MCF 10A (cell line): ENCODE measurements around the gene ARHGAP31. TPM values are rescaled to one million over a fixed set of nuclear protein-coding genes. Genes with fewer than 3 reads are reported as not detected.

Experiments used
- BruUV-seq: library from RNA; stranded (reverse); fragments of 400-500 nt; replicated peaks from 2 replicates; lab custom pipeline; 2021; lab: Mats Ljungman, UMichigan
- CTCF ChIA-PET: fragments of 300-600 bp; sonication (Branson Sonifier 250); formaldehyde crosslinking; extraction: SDS; loops from one replicate; lab custom pipeline; 2021; ENCODE audit warnings: antibody characterized with exemption, inconsistent platforms; lab: Yijun Ruan, JAX
- POLR2A ChIA-PET: fragments of 300-600, 350-650 bp; sonication (Branson Sonifier 250); formaldehyde crosslinking; extraction: SDS; loops from one replicate; lab custom pipeline; 2020; ENCODE audit warnings: antibody characterized with exemption, inconsistent platforms; lab: Yijun Ruan, JAX
- DNase-seq: peaks from one replicate; pipeline ENCODE4 v3.0.0-alpha.2; 2018; ENCODE audit not compliant: unreplicated experiment
- H3K27ac Mint-ChIP-seq: one replicate; pipeline ENCODE4 v1.8.0; 2022; ENCODE audit warnings: mild to moderate bottlenecking, low read depth, mixed read lengths; ENCODE audit not compliant: unreplicated experiment
- H3K27me3 Mint-ChIP-seq: one replicate; pipeline ENCODE4 v1.8.0; 2022; ENCODE audit warnings: mixed read lengths; ENCODE audit not compliant: insufficient read depth, unreplicated experiment
- H3K36me3 Mint-ChIP-seq: one replicate; pipeline ENCODE4 v1.8.0; 2022; ENCODE audit warnings: mild to moderate bottlenecking, moderate library complexity, mixed read lengths; ENCODE audit not compliant: insufficient read depth, unreplicated experiment
- H3K4me1 Mint-ChIP-seq: one replicate; pipeline ENCODE4 v1.8.0; 2022; ENCODE audit warnings: mixed read lengths; ENCODE audit not compliant: insufficient read depth, unreplicated experiment
- H3K4me3 Mint-ChIP-seq: one replicate; pipeline ENCODE4 v1.8.0; 2022; ENCODE audit warnings: mild to moderate bottlenecking, moderate library complexity, mixed read lengths; ENCODE audit not compliant: unreplicated experiment
- H3K9me3 Mint-ChIP-seq: one replicate; pipeline ENCODE4 v1.8.0; 2022; ENCODE audit warnings: mixed read lengths; ENCODE audit not compliant: unreplicated experiment
- intact Hi-C: fragments of 100-400 bp; cut with micrococcal nuclease; formaldehyde crosslinking; loops from 2 replicates; pipeline ENCODE4 v1.14.1; 2022
- total RNA-seq: library from RNA; stranded (reverse); gene quantifications from 2 replicates; pipeline ENCODE4 v1.2.3, GENCODE V29; 2022
- TF ChIP-seq, protein P1 (sequence below): fragments of 200-600 bp; IDR thresholded peaks from one replicate; pipeline ENCODE4 v1.8.0; 2022; ENCODE audit warnings: antibody characterized with exemption, mild to moderate bottlenecking; ENCODE audit not compliant: unreplicated experiment

The ARHGAP31 gene
- total RNA-seq, 1 experiment from 2014 or later = 4.4 TPM

DNA sequence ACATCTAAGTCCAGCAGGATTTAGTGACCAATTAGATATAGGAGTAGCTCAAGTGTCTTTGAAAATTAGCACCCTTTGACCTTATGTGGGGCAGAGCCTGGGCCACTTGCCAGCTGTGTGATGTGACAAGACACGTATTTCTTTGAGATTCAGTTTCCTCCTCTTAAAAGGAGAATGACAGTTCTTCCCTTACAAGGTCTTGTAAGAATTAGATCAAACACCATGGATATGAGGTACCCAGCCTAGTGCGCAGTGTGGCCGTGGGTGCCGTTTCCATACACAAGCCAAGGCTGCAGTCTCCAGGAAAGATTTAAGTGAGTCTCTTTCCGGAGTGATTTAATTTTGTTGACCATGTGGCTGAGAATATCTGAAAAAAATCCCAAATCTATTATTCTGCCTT is 46.3 kb downstream of the ARHGAP31 start:
- Mint-ChIP-seq H3K4me1 (no peaks in the 10 kb centered on the region), H3K9me3 (no peaks in the 10 kb centered on the region), H3K36me3 (no peaks in the 10 kb centered on the region), H3K4me3 (no peak overlapping the region), H3K27ac (no peak overlapping the region), H3K27me3 (no peaks in the 10 kb centered on the region)
- BruUV-seq = no TSS peak
- intact Hi-C loops = no loop called here
- POLR2A ChIA-PET = no interaction called here
- TF ChIP-seq, protein P1, sequence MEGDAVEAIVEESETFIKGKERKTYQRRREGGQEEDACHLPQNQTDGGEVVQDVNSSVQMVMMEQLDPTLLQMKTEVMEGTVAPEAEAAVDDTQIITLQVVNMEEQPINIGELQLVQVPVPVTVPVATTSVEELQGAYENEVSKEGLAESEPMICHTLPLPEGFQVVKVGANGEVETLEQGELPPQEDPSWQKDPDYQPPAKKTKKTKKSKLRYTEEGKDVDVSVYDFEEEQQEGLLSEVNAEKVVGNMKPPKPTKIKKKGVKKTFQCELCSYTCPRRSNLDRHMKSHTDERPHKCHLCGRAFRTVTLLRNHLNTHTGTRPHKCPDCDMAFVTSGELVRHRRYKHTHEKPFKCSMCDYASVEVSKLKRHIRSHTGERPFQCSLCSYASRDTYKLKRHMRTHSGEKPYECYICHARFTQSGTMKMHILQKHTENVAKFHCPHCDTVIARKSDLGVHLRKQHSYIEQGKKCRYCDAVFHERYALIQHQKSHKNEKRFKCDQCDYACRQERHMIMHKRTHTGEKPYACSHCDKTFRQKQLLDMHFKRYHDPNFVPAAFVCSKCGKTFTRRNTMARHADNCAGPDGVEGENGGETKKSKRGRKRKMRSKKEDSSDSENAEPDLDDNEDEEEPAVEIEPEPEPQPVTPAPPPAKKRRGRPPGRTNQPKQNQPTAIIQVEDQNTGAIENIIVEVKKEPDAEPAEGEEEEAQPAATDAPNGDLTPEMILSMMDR = no peak
- CTCF ChIA-PET = interaction anchor here (0.6 to 1.0 kb wide), 3 partner anchors 11 to 484 kb away, joined by 3 to 4 read pairs (median 3); no protein-coding TSS in a partner anchor
- DNase-seq = no peak

- ChIA-PET CTCF (interaction anchor here (0.7 kb wide), 1 partner anchor 901 kb away, joined by 3 read pairs; no protein-coding TSS in a partner anchor), POLR2A (no interaction called here)
- no peak overlapping the region for H3K27ac Mint-ChIP-seq
- TF ChIP-seq, protein P1 = no peak
- H3K36me3 Mint-ChIP-seq = no peaks in the 10 kb centered on the region
- intact Hi-C loops = no loop called here
- H3K9me3 Mint-ChIP-seq = no peaks in the 10 kb centered on the region
- no peaks in the 10 kb centered on the region for H3K4me1 Mint-ChIP-seq
- DNase-seq = no peak
- no peak overlapping the region for H3K4me3 Mint-ChIP-seq
- H3K27me3 Mint-ChIP-seq = no peaks in the 10 kb centered on the region
- no TSS peak for BruUV-seq
Measured at GRCh38 chr3:119342176-119342575, 48.0 kb downstream of the ARHGAP31 start.

DNA sequence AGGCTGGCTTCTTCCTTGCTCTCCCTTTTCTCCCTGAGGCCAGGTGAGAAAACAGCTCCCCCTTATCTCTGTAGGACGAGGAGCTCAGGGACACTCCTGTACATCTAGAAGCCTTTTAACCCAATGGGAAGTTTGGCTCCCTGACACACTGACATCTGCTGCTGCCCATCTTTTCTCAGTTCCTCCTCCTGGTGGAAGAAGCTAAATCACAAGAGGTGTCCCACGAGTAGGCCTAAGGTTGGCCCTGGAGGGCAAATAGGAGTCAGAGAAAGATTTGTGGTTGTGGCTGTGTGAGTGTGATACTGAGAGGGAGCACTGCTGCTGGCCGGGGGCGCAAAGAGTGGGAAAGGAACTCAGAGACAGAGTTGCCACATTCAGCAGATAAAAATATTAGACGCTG is 49.5 kb downstream of the ARHGAP31 start:
- H3K9me3 Mint-ChIP-seq = no peaks in the 10 kb centered on the region
- TF ChIP-seq, protein P1 = no peak
- ChIA-PET POLR2A (no interaction called here), CTCF (no interaction called here)
- no peaks in the 10 kb centered on the region for H3K36me3 Mint-ChIP-seq
- no peak for DNase-seq
- H3K27me3 Mint-ChIP-seq = no peaks in the 10 kb centered on the region
- no peak overlapping the region for H3K27ac Mint-ChIP-seq
- BruUV-seq = no TSS peak
- H3K4me1 Mint-ChIP-seq = no peaks in the 10 kb centered on the region
- no peak overlapping the region for H3K4me3 Mint-ChIP-seq
- intact Hi-C loops = no loop called here

- no peaks in the 10 kb centered on the region for H3K4me1 Mint-ChIP-seq
Measured at GRCh38 chr3:119346076-119346496, 51.9 kb downstream of the ARHGAP31 start.

More at GRCh38 chr3:119346076-119346496, 51.9 kb downstream of the ARHGAP31 start:
- Mint-ChIP-seq H3K27ac (no peak overlapping the region), H3K4me3 (no peak overlapping the region), H3K9me3 (no peaks in the 10 kb centered on the region), H3K27me3 (no peaks in the 10 kb centered on the region), H3K36me3 (no peaks in the 10 kb centered on the region)
- DNase-seq = no peak
- ChIA-PET CTCF (interaction anchor here (1.2 kb wide), 1 partner anchor 9 kb away, joined by 3 read pairs; no protein-coding TSS in a partner anchor), POLR2A (interaction anchor here (1.5 kb wide), 1 partner anchor 32 kb away, joined by 4 read pairs; no protein-coding TSS in a partner anchor)
- intact Hi-C loops = no loop called here
- TF ChIP-seq, protein P1 = no peak
- BruUV-seq = no TSS peak
